HepG2 (cell line): ENCODE data around the gene SKIL. TPM values are rescaled to one million over a fixed set of nuclear protein-coding genes. Genes with fewer than 3 reads are reported as not detected.

Experiments
- ATAC-seq: fragments of 200-7000 bp; cut with Tn5 transposase; 3 replicates; pipeline ENCODE4 v1.9.1; 2020; ENCODE audit warnings: mild to moderate bottlenecking, moderate library complexity
- BruUV-seq: library from RNA; stranded (reverse); fragments of 400-500 nt; replicated peaks from 2 replicates; lab custom pipeline; 2021; lab: Mats Ljungman, UMichigan
- CTCF ChIA-PET: fragments of 300-600 bp; formaldehyde crosslinking; extraction: SDS; loops from one replicate; lab custom pipeline; 2021; ENCODE audit warnings: low total read pairs, inconsistent platforms, low intra/inter-chr PET ratio; lab: Yijun Ruan, JAX
- POLR2A ChIA-PET: fragments of 350-600 bp; sonication (Branson Sonifier 250); formaldehyde crosslinking; loops from one replicate; lab custom pipeline; 2020; ENCODE audit warnings: antibody characterized with exemption, inconsistent platforms; lab: Yijun Ruan, JAX
- DNase-seq: peaks from one replicate; pipeline ENCODE4 v3.0.0-alpha.2; 2015; ENCODE audit warnings: low spot score
- FAIRE-seq: peaks from 3 replicates; lab custom pipeline; 2011; peaks lifted over from hg19 to GRCh38; lab: Jason Lieb, UNC
- H2AFZ ChIP-seq: one replicate; pipeline ENCODE4 v1.6.1; 2011; ENCODE audit warnings: low read length, inconsistent platforms
- H3K27ac ChIP-seq: fragments of 300-600 bp; 3 replicates; pipeline ENCODE4 v1.8.0; 2011; ENCODE audit warnings: mixed run types, mild to moderate bottlenecking, mixed read lengths, low read length, inconsistent platforms; ENCODE audit not compliant: insufficient read depth; ENCODE audit errors: extremely low read length
- H3K27me3 ChIP-seq, 2 experiments: fragments of 200-600 bp in 1 of 2; 2 replicates in 1 of 2; 3 replicates in 1 of 2; pipeline versions ENCODE4 v1.6.0 to v1.8.0; 2011; ENCODE audit warnings: low read length in 2 of 2, mild to moderate bottlenecking in 2 of 2, moderate library complexity in 2 of 2, inconsistent platforms in 1 of 2; ENCODE audit not compliant: insufficient read depth in 2 of 2, control insufficient read depth in 1 of 2
- H3K36me3 ChIP-seq, 2 experiments: fragments of 200-600 bp in 1 of 2; replicated peaks in 1 of 2; 2 replicates in 1 of 2; 3 replicates in 1 of 2; pipeline versions ENCODE4 v1.5.1 to v1.8.0; 2011; ENCODE audit warnings: low read length in 2 of 2, inconsistent platforms in 1 of 2; ENCODE audit not compliant: insufficient read depth in 2 of 2, control insufficient read depth in 1 of 2
- H3K4me1 ChIP-seq: 2 replicates; pipeline ENCODE4 v1.5.1; 2012; ENCODE audit warnings: low read length, inconsistent platforms; ENCODE audit not compliant: insufficient read depth
- H3K4me2 ChIP-seq: 2 replicates; pipeline ENCODE4 v1.6.0; 2011; ENCODE audit warnings: low read depth, low read length, inconsistent platforms
- H3K4me3 ChIP-seq, 3 experiments: fragments of 200-600 bp in 1 of 3; sonication (generic), shearing (Covaris generic) in 1 of 3; replicated peaks in 1 of 3; 2 replicates each; pipeline ENCODE4 v1.5.1; 2011 to 2016; ENCODE audit warnings: low read length in 3 of 3, inconsistent platforms in 2 of 3, low read depth in 2 of 3, mild to moderate bottlenecking in 2 of 3, control low read depth in 1 of 3, mixed read lengths in 1 of 3; ENCODE audit not compliant: insufficient read depth in 1 of 3
- H3K79me2 ChIP-seq: one replicate; pipeline ENCODE4 v1.6.1; 2011; ENCODE audit warnings: low read length, inconsistent platforms; ENCODE audit not compliant: insufficient read depth
- H3K9ac ChIP-seq: 2 replicates; pipeline ENCODE4 v1.6.0; 2011; ENCODE audit warnings: mild to moderate bottlenecking, low read depth, low read length, inconsistent platforms; ENCODE audit not compliant: insufficient read depth
- H3K9me3 ChIP-seq: 2 replicates; pipeline ENCODE4 v1.5.1; 2012; ENCODE audit warnings: mild to moderate bottlenecking, low read length
- H4K20me1 ChIP-seq: 2 replicates; pipeline ENCODE4 v1.6.0; 2011; ENCODE audit warnings: inconsistent platforms, mild to moderate bottlenecking, low read length, moderate library complexity; ENCODE audit not compliant: insufficient read depth
- ATM ChIP-seq: fragments of 450-650 bp; IDR thresholded peaks from 2 replicates; pipeline ENCODE4 v1.7.1; 2017; ENCODE audit warnings: mild to moderate bottlenecking, borderline replicate concordance
- CBX1 ChIP-seq: IDR thresholded peaks from one replicate; pipeline ENCODE4 v1.6.1; 2016; ENCODE audit warnings: antibody characterized with exemption, low read depth
- GATA4 ChIP-seq: sonication (generic); IDR thresholded peaks from 2 replicates; pipeline ENCODE4 v1.6.1; 2016; ENCODE audit warnings: antibody characterized with exemption, low read depth, borderline replicate concordance
- IRX3 ChIP-seq: sonication (generic); formaldehyde crosslinking; IDR thresholded peaks from 2 replicates; pipeline ENCODE4 v1.8.1; 2023; ENCODE audit warnings: mild to moderate bottlenecking, low read depth, missing genetic modification reagents, borderline replicate concordance
- MEIS1 ChIP-seq: sonication (generic); formaldehyde crosslinking; IDR thresholded peaks from 2 replicates; pipeline ENCODE4 v1.9.0; 2021; ENCODE audit warnings: mild to moderate bottlenecking, missing genetic modification reagents, moderate library complexity, borderline replicate concordance
- SIX4 ChIP-seq: sonication (generic); formaldehyde crosslinking; IDR thresholded peaks from 2 replicates; pipeline ENCODE4 v1.4.0; 2020; ENCODE audit warnings: missing genetic modification reagents
- SMAD9 ChIP-seq: sonication (generic); formaldehyde crosslinking; IDR thresholded peaks from 2 replicates; pipeline ENCODE4 v1.5.1; 2020; ENCODE audit warnings: mild to moderate bottlenecking, missing genetic modification reagents
- TCF7 ChIP-seq: sonication (generic); IDR thresholded peaks from 2 replicates; pipeline ENCODE4 v1.6.1; 2016; ENCODE audit warnings: antibody characterized with exemption, low read depth
- ZNF232 ChIP-seq: sonication (generic); formaldehyde crosslinking; IDR thresholded peaks from 2 replicates; pipeline ENCODE4 v1.4.0; 2020; ENCODE audit warnings: missing genetic modification reagents, borderline replicate concordance
- ZNF33A ChIP-seq: sonication (generic); formaldehyde crosslinking; IDR thresholded peaks from 2 replicates; pipeline ENCODE4 v1.5.1; 2020; ENCODE audit warnings: missing genetic modification reagents, mild to moderate bottlenecking, moderate library complexity, borderline replicate concordance
- ZNF552 ChIP-seq: sonication (generic); formaldehyde crosslinking; IDR thresholded peaks from 2 replicates; pipeline ENCODE4 v1.9.0; 2022; ENCODE audit warnings: missing genetic modification reagents, mild to moderate bottlenecking, borderline replicate concordance
- ZNF790 ChIP-seq: sonication (generic); formaldehyde crosslinking; IDR thresholded peaks from 2 replicates; pipeline ENCODE4 v1.8.0; 2022; ENCODE audit warnings: missing genetic modification reagents, mild to moderate bottlenecking, borderline replicate concordance
- ZSCAN20 ChIP-seq: sonication (generic); formaldehyde crosslinking; IDR thresholded peaks from 2 replicates; pipeline ENCODE4 v1.4.0; 2020; ENCODE audit warnings: missing genetic modification reagents, mild to moderate bottlenecking, borderline replicate concordance
- ZSCAN31 ChIP-seq: sonication (generic); formaldehyde crosslinking; IDR thresholded peaks from 2 replicates; pipeline ENCODE4 v1.5.0; 2020; ENCODE audit warnings: low read depth, mild to moderate bottlenecking, missing genetic modification reagents
- WGBS: methylation state at CpG from one replicate; pipeline ENCODE4 v1.1.6; 2017; ENCODE audit warnings: low lambda C conversion rate; 5-methylcytosine and 5-hydroxymethylcytosine counted together
- in situ Hi-C: cut with HindIII; loops from 2 replicates; pipeline ENCODE4 v1.10.0; 2017; ENCODE audit warnings: low pct_unique_long_range_greater_than_20kb; ENCODE audit not compliant: extremely low pct_ligation_motif_present
- intact Hi-C: fragments of 100-400 bp; cut with micrococcal nuclease; formaldehyde crosslinking; loops from one replicate; pipeline ENCODE4 v1.10.0; 2022; ENCODE audit not compliant: unreplicated experiment
- polyA plus RNA-seq, 8 experiments: library from polyadenylated mRNA; depleted of rRNA in 3 of 8; stranded (reverse) in 7 of 8; unstranded in 1 of 8; fragments of >200 nt; fragmentation: Illumina TruSeq in 4 of 8; extraction: Trizol in 4 of 8; gene quantifications; 2 replicates each; pipeline versions ENCODE4 v1.2.1 to v1.2.3, GENCODE V29; 2011 to 2016; ENCODE audit warnings: low read depth in 4 of 8, missing spikeins in 1 of 8, mixed read lengths in 1 of 8; ENCODE audit not compliant: insufficient read depth in 1 of 8
- total RNA-seq, 5 experiments: library from RNA; depleted of rRNA; stranded (reverse); fragments of >200 nt; fragmentation: Illumina TruSeq; extraction: Trizol; gene quantifications; 2 replicates each; pipeline ENCODE4 v1.2.3, GENCODE V29; 2016; ENCODE audit warnings: low read depth in 1 of 5
- TF ChIP-seq, protein P1 (sequence below): IDR thresholded peaks from 2 replicates; pipeline ENCODE4 v1.6.1; 2016; ENCODE audit warnings: low read depth, borderline replicate concordance
- TF ChIP-seq, protein P2 (sequence below): sonication (generic); formaldehyde crosslinking; IDR thresholded peaks from 2 replicates; pipeline ENCODE4 v1.8.0; 2022; ENCODE audit warnings: missing genetic modification reagents, low read depth, mild to moderate bottlenecking, borderline replicate concordance
- TF ChIP-seq, protein P3 (sequence below): sonication (generic); formaldehyde crosslinking; IDR thresholded peaks from 2 replicates; pipeline ENCODE4 v1.9.0; 2021; ENCODE audit warnings: missing genetic modification reagents, mild to moderate bottlenecking, borderline replicate concordance
- TF ChIP-seq, protein P4 (sequence below): sonication (generic); formaldehyde crosslinking; IDR thresholded peaks from 2 replicates; pipeline ENCODE4 v1.5.1; 2020; ENCODE audit warnings: missing genetic modification reagents, mild to moderate bottlenecking, borderline replicate concordance
- TF ChIP-seq, protein P5 (sequence below): sonication (generic); formaldehyde crosslinking; IDR thresholded peaks from 2 replicates; pipeline ENCODE4 v1.8.1; 2023; ENCODE audit warnings: mild to moderate bottlenecking, missing genetic modification reagents

Gene SKIL
- total and polyA plus RNA-seq, 2 of the 13 experiments (the other 11 are each of a cell fraction or from before 2014, with no cell fraction given) = 5.2 to 20.7 TPM

DNA sequence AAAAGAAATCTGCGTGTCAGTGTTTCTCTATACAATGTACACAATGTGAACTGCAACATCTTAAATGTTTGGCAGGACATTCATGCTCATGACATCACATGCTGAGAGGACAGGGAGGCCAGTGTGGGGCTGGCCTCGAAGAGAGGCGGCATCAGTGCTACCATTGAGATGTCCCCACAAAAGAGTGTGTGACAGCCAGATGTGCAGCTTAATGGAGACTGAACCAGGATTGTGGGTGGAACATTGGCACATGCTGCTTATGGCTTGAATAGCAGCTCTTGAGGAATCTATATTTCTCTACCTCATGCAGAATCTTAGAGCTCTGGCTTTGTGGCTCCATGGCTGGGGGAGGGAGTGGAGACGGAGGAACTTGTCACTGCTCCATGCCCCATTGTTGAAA is 79.7 kb downstream of the SKIL start:
- no TSS peak for BruUV-seq
- WGBS = 91% methylated on average over 4 of the region's 4 CpGs
- Histone ChIP-seq H3K27ac (no peak overlapping the region), H3K4me3 (no peak overlapping the region)
- no peak for DNase-seq
- TF ChIP-seq SIX4 (CRISPR knock-in tag) = no peak
- TF ChIP-seq ZSCAN20 (CRISPR knock-in tag) = no peak
- TF ChIP-seq SMAD9 (CRISPR knock-in tag) = no peak
- no peak for TF ChIP-seq ATM
- TF ChIP-seq, protein P1, sequence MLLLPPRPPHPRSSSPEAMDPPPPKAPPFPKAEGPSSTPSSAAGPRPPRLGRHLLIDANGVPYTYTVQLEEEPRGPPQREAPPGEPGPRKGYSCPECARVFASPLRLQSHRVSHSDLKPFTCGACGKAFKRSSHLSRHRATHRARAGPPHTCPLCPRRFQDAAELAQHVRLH (CRISPR knock-in tag) = no peak
- no peak for TF ChIP-seq GATA4
- TF ChIP-seq ZSCAN31 = no peak
- no peak for TF ChIP-seq CBX1
- no peak for TF ChIP-seq MEIS1 (CRISPR knock-in tag)
- TF ChIP-seq IRX3 (CRISPR knock-in tag) = no peak
- TF ChIP-seq, protein P2, sequence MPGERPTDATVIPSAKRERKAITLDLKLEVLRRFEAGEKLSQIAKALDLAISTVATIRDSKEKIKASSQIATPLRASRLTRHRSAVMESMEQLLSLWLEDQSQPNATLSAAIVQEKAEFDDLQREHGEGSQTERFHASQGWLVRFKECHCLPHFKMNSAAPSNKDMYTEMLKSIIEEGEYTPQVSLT (CRISPR knock-in tag) = no peak
- no peak for TF ChIP-seq ZNF790 (CRISPR knock-in tag)
- no peak for TF ChIP-seq ZNF232
- TF ChIP-seq, protein P3, sequence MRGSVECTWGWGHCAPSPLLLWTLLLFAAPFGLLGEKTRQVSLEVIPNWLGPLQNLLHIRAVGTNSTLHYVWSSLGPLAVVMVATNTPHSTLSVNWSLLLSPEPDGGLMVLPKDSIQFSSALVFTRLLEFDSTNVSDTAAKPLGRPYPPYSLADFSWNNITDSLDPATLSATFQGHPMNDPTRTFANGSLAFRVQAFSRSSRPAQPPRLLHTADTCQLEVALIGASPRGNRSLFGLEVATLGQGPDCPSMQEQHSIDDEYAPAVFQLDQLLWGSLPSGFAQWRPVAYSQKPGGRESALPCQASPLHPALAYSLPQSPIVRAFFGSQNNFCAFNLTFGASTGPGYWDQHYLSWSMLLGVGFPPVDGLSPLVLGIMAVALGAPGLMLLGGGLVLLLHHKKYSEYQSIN (CRISPR knock-in tag) = no peak
- TF ChIP-seq ZNF33A (CRISPR knock-in tag) = no peak
- TF ChIP-seq, protein P4, sequence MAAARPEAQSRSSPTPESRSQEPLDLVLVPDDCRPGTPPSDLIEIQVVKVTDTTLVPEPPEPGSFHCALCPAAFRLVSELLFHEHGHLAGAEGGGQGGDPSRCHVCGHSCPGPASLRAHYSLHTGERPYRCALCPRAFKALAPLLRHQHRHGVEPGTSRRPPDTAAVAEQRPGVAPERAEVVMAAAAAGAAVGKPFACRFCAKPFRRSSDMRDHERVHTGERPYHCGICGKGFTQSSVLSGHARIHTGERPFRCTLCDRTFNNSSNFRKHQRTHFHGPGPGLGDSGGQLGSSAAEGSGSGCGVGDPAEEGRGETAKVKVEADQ (CRISPR knock-in tag) = no peak
- TF ChIP-seq, protein P5, sequence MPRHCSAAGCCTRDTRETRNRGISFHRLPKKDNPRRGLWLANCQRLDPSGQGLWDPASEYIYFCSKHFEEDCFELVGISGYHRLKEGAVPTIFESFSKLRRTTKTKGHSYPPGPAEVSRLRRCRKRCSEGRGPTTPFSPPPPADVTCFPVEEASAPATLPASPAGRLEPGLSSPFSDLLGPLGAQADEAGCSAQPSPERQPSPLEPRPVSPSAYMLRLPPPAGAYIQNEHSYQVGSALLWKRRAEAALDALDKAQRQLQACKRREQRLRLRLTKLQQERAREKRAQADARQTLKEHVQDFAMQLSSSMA (CRISPR knock-in tag) = no peak
- no peak for TF ChIP-seq ZNF552 (CRISPR knock-in tag)
- no peak for TF ChIP-seq TCF7
- TF ChIP-seq, all 625 proteins: peak for 0
- ChIA-PET POLR2A (interaction anchor here (1.4 kb wide), 1 partner anchor 12 kb away, joined by 4 read pairs; no protein-coding TSS in a partner anchor), CTCF (no interaction called here)
- ATAC-seq = no peak
- Histone ChIP-seq H2AFZ (no peak overlapping the region), H3K4me2 (no peak overlapping the region), H3K9ac (no peak overlapping the region), H3K4me1 (peaks cover 16% of the 10 kb centered on the region), H3K79me2 (no peaks in the 10 kb centered on the region), H3K27me3 (peaks cover 3 to 6% of the 10 kb centered on the region in 2 experiments; a peak in 1 of 5 replicates), H3K36me3 (no peaks in the 10 kb centered on the region; a peak in 1 of 5 replicates), H4K20me1 (no peaks in the 10 kb centered on the region), H3K9me3 (no peaks in the 10 kb centered on the region)
- intact Hi-C loops = no loop called here
- in situ Hi-C loops = no loop called here
- FAIRE-seq = no peak
